HG03442 (cell line): ENCODE data around the gene SLC2A4.
A peak's percentile ranks its signal among the peaks of the same experiment; 100 is the strongest.

Source experiments
- ATAC-seq: cut with Tn5 transposase; IDR thresholded peaks from one replicate; pipeline ENCODE4 v1.9.1; 2021; ENCODE audit warnings: mild to moderate bottlenecking, moderate library complexity; ENCODE audit not compliant: unreplicated experiment

SLC2A4 gene

GRCh38 chr17:7296189-7296861 lies 14.8 kb downstream of the SLC2A4 start:
- ATAC-seq = no peak

DNA sequence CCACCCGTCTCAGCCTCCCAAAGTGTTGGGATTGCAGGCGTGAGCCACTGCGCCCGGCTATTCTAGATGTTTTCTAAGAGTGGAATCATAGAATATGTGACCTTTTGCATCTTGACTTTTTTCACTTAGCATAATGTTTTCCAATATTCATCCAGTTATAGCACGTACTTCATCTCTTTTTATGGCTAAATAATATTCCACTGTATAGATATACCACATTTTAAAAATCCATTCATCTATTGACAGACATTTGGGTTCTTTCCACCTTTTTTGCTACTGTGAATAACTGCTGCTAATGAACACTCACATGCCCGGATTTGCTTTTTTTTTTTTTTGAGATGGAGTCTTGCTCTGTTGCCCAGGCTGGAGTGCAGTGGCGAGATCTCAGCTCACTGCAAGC lies 22.7 kb downstream of the SLC2A4 start:
- ATAC-seq = no peak

DNA sequence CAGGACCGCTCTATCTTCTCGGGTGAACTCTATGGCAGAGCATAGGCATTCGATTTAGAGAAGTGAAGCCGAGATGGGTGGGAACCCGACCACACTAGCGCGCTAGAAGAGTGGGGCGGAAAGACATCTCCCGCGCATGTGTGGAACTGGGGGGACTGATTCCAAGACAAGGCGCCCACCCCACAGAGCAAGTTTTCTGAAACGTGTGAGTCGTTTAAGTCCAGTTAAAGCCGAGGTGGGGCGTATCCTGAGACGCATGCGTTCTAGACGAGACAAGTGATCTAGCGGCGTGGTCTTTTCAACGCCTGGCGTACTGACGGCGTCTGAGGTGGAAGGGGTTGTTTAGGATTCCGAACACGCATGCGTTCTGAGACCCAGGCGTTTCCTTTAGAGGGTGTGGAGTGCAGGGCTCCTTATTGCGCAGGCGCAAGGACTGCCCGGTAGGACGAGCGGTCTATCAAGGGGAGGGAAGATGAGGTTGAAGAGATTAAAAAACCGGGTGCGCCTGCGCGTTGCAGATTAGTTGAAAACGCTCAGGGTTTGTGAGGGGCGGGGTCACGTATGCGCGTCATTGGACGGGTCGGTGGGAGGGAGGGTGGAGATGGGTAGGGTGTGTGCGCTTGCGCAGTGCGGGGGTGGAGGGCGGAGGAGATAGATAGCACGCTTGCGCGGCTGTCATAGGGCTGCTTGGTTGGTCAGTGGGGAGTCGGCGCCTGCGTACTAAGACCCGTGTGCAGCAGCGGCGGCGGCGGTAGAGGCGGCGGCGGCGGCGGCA lies 25.6 kb downstream of the SLC2A4 start, which contains the start of gene EIF5A:
EIF5A (plus strand) TSS at position 718 of the 775 bp plus-strand sequence. CDS start 2,008 bp downstream, outside the sequence.
- ATAC-seq = peak; percentile 69

DNA sequence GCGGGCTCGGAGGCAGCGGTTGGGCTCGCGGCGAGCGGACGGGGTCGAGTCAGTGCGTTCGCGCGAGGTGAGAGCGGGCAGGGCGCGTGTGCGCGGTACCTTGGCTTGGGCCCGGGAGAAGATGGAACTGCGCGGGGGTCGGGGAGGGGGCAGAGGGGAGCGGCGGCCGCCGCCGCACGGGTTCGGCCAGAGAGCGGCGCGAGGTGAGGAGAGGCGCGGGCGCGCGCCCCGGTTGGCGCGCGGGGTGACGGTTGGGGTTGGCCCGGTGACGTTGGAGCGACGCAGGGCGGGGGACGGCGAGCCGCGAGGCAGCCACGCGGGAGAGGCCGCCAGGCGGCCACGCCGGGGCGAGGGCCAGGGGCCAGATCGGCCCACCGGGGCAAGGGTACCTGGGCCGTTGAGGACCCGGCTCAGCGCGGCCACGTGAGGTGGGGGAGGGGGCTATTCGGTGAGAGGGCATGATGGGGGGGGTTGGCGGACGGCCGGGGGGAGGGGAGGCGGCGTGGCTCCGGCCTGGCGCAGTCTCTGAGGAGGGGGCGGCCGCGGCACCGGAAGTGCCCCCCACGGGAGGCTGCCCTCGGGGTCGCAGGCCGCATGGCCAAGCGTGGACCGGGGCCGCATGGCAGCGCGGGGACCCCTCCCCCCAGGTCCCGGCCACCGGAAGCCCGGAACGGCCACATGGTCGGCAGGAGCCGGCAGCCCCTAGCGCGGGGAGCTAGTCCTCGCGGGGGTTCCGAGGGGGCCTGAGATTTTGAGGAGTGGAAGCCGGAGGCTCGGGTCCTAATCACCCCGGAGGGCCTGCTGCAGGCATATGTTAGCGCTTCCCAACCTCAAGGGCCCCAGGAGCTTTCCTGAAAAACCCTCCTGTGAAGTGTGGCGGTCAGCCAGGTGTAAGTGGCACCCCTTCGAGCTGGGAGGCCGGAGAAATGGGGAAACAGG lies 26.4 kb downstream of the SLC2A4 start:
- ATAC-seq = peak; percentile 6

GRCh38 chr17:7308625-7309433 lies 27.3 kb downstream of the SLC2A4 start:
- no peak for ATAC-seq

DNA sequence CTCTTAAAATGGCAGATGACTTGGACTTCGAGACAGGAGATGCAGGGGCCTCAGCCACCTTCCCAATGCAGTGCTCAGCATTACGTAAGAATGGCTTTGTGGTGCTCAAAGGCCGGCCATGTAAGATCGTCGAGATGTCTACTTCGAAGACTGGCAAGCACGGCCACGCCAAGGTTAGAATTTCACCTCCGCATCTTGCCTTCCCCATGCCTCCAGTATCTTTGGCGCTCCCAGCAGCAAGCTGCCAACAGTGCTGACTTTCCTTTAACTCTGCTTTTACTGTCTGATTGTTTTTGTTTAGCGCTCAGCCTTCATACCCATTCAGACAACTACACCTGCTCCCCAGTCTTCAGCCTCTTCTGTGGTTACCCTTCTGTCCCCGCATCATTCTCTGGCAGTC lies 28.1 kb downstream of the SLC2A4 start:
- no peak for ATAC-seq

DNA sequence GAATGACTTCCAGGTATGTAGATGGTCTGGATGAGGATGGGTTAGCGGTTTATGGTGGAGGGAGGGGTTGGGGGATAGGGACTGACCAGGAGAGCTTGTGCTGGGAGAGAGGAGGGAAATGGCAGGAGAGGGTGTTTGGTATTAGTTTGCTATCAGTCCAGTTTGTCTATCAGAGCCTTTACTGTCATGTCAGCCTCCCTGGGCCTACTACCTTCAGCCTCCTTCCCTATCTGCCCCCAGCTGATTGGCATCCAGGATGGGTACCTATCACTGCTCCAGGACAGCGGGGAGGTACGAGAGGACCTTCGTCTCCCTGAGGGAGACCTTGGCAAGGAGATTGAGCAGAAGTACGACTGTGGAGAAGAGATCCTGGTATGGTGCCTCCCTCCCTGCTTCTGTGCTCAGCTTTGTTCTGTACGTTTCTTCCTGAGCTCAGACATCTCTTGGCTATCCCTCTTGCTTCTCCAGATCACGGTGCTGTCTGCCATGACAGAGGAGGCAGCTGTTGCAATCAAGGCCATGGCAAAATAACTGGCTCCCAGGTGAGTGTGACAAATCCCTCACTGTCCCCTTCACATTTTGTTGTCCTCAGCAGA lies 29.7 kb downstream of the SLC2A4 start:
- ATAC-seq = no peak

DNA sequence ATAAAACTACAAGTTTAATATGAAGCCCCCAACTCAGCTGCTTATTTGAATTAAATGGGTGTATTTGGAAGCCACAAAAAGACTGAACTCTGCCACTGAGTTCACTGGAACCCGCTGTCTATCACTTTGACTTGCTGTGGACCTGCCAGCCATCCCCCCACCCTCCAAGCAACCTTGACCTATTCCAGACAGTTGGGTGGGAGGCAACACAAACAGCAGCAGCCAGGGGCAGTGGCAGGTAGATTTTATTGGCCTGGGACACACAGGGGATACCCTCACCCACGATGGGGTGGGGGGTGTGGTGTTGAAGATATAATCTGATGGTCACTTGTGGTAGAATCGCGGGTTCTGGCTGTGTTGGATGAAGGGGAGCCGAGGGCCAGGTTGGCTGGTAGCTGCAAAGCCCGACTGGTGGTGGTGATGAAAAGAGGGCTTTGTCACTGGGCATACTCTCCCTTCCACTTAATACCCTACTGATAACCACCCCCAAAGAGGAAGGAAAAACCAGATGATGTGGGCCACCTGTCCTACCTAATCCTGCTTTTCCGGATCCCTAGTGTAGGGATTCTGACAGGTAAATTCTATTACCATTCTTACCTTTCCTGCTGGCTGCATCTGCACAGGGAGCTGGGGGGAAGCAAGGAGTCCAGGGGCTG lies 31.0 kb downstream of the SLC2A4 start:
- no peak for ATAC-seq

- no peak for ATAC-seq
Measured at GRCh38 chr17:7313088-7313889, 31.8 kb downstream of the SLC2A4 start.

DNA sequence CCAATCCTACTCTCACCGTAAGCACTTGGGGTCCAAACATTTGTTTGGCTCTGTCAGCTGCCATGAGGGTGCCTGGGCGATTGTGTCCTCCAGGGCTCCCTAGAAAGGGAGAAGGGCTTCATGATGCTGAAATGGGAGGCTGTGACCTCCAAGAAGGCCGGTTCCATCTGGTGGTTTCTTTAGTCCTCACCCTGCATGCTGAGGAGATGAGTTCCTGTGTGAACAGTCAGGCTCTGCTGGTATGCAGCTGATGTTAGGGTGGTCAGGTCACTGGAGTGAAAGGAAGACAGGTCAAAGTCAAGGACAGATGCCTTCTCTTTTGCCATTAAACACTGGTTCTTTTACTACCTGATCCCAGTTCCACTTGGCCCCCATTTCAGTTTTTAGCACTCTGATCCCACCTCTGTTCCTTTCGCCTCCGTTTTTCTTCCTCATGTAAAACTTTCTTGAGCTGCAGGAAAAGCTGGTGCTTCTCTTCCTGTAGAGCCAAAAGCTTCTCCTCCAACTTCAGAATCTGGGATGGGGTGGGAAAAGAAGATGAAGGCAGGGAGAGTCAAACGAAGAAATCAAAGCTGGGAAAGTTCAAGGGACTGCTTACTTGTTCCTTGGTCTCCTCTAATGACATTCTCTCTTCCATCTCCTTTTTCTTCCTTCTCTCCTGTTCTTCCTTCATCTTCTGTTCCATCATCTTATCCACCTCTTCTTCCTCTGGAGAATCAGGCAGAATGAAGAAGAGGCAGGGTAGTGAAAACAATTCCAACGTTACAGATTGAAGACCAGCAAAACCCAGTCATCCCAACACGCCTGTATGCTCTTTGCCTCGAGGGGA lies 32.6 kb downstream of the SLC2A4 start:
- no peak for ATAC-seq

- peak; percentile 73 for ATAC-seq
Measured at GRCh38 chr17:7314719-7315569, 33.4 kb downstream of the SLC2A4 start, which contains the start of gene GPS2. GPS2 (minus strand) TSS chr17:7315360; CDS start chr17:7315052, 308 bp downstream.

- no peak for ATAC-seq
Measured at GRCh38 chr17:7315570-7316235, 34.2 kb downstream of the SLC2A4 start.

GRCh38 chr17:7317161-7317803 lies 35.8 kb downstream of the SLC2A4 start:
- no peak for ATAC-seq

- ATAC-seq = no peak
Measured at GRCh38 chr17:7318121-7318860, 36.8 kb downstream of the SLC2A4 start.

- ATAC-seq = no peak
Measured at GRCh38 chr17:7321466-7321865, 39.9 kb downstream of the SLC2A4 start.
